ENCODE data around the gene DBF4B. TPM values are rescaled to one million over a fixed set of nuclear protein-coding genes. Genes with fewer than 3 reads are reported as not detected.
A peak's percentile ranks its signal among the peaks of the same experiment; 100 is the strongest.
"Not testable (repeated sequence)": the region's sequence is repeated elsewhere in the genome, so short reads cannot be mapped to it uniquely, and the experiment has no call there.

The DBF4B gene, protein sequence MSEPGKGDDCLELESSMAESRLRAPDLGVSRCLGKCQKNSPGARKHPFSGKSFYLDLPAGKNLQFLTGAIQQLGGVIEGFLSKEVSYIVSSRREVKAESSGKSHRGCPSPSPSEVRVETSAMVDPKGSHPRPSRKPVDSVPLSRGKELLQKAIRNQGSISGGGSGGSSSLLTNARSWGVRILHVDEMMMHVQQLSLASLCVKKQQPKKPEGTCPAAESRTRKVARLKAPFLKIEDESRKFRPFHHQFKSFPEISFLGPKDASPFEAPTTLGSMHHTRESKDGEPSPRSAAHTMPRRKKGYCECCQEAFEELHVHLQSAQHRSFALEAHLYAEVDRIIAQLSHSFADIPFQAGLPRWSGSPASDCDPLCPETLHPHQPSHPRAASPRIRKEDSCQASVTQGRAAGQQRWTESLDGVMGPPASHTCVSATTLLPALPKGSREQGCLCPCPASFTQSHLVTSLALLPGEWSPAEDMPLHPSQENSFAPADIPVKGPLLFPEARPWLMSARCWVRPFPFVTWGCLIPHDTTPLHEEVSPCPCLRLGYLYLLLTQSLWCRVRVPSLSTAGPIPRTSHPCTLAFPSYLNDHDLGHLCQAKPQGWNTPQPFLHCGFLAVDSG
- 8.7 and 9.2 TPM in 2 replicates for total RNA-seq (2014; rRNA removed; shearing (Covaris generic))

- peak; percentile 86 for DNase-seq (ENCODE audit: low spot score)
Measured at GRCh38 chr17:44708401-44709263, at the start of gene DBF4B. TSS of gene DBF4B (plus strand) at chr17:44708665. CDS start at chr17:44708821, 156 bp downstream.

DNA sequence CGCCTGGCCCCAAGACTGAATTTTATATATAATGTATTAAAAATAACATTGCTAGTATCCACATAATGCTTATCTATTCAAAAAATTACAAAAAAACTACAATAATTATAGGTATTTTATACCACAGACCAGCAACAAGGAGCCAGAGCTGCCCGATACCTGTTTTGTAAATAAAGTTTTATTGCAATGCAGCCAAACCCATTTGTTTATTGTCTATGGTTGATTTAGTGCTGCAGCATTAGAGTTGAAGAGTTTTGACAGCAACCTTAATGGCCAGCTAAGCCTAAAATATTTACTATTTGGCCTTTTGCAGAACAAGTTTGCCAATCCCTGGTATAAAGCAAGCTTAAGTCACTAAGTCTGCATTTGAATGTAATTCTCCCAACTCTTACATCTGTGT is 46.6 kb upstream of the DBF4B start:
- DNase-seq (ENCODE audit: low spot score) = no peak

DNA sequence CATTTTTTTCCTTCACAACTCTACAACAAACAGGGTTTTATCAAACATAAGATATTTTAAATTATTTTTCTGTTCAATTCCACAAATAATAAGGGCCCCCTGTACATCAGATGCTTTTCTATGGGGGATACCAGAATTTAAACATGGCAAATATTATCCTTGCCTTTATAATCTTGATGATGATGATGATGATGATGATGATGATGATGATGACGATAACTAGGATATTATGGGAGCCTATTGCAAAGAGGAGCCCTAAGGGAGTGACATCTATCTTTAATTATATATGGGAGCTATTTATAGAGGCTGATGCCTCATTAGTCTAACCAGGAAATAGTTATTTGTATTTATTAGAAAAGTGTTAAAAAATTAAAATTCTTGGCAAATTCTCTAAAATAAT is 45.4 kb upstream of the DBF4B start:
- no peak for DNase-seq (ENCODE audit: low spot score)

DNA sequence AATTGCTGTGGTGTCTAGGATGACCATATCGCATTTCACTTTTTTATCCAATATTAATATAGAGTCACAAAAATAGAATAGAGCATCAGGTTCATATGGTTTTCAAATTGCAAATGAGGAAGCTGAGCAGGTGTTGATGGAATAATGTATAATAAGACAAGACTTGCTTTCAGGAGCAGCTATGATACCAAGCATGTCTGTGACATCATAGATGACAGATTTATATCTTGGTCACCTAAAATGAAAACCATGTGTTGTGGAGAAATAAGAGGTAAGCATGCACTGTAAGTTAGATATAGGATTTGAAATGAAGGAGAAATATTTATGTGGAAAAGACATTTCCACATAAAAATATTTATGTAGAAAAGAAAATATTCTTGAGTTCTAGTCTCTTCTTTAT is 43.6 kb upstream of the DBF4B start:
- no peak for DNase-seq (ENCODE audit: low spot score)

- DNase-seq (ENCODE audit: low spot score) = no peak
Measured at GRCh38 chr17:44666006-44666405, 42.5 kb upstream of the DBF4B start.

- DNase-seq (ENCODE audit: low spot score) = peak; percentile 30
Measured at GRCh38 chr17:44672479-44673093, 35.9 kb upstream of the DBF4B start.

DNA sequence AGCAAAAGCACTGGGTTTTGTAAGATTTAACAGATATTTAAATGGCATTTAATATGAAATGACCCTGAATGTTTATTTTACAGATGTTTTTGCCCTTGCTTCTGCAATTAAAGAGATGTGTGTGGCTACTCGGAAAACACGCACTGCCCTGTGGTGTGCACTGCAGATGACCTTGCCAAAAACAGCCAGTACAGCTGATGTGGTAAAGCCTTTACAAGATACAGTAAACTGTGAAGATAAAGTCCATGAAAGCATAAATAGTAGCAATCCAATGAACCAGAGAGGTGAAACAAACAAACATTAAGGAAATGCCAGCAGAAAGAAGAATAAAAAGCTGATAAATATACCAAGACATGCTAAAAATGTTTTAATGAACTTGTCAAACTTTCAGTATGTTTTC is 34.6 kb upstream of the DBF4B start:
- DNase-seq (ENCODE audit: low spot score) = peak; percentile 52

GRCh38 chr17:44677136-44677535 is 31.3 kb upstream of the DBF4B start:
- no peak for DNase-seq (ENCODE audit: low spot score)

DNA sequence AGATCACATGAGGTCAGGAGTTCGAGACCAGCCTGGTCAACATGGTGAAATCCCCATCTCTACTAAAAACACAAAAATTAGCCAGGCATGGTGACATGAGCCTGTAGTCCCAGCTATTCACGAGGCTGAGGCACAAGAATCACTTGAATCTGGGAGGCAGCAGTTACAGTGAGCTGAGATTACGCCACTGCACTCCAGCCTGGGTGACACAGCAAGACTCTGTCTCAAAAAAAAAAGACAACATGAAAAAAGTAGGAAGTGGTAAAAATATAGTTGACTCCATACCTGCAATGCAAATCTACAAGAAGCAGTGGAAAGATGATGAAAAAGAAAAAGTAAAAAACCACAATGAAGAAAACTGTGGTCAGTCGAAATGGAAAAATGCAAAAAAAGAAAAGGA is 25.2 kb upstream of the DBF4B start:
- not testable (repeated sequence) for DNase-seq (ENCODE audit: low spot score)

GRCh38 chr17:44687756-44688155 is 20.7 kb upstream of the DBF4B start:
- DNase-seq (ENCODE audit: low spot score) = no peak

- DNase-seq (ENCODE audit: low spot score) = no peak
Measured at GRCh38 chr17:44688200-44688599, 20.3 kb upstream of the DBF4B start.

GRCh38 chr17:44688675-44689476 is 19.6 kb upstream of the DBF4B start:
- DNase-seq (ENCODE audit: low spot score) = no peak

DNA sequence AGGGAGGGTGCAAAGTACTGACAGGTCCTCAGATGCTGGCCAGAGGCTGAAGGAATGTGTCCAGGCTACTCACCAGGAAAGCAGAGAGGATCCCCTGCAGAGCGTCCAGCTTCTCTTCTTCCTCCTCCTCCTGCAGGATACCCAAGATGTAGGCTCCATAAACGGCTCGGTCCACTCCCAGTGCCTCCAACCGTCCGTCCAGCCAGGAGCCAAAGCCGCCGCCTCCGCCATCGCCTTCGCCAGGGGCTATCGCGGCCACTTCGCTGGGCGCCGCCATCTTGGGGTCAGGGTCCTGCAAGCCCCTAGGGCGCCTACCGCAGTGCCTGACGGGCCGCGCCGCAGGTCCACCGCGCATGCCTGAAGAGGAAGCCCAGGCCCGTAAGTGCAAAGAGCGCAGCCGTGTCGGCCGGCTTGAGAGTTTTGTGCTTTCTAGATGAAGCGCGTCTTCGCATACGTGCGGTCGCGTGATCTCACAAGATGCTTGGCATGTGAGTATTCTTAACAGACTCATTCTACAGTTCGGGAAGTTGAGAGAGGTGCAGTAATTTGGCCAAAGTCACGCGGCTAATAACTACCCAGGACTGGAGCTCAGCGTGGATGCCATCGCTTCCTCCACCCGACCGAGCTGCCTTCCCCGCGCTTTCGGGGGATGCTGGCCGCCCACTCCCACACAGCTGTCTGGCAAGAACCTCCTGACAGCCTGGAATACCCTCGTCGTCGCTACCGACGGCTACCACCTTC is 18.8 kb upstream of the DBF4B start, which contains the start of gene CCDC43:
TSS of gene CCDC43 (minus strand) at position 300 of the 741 bp plus-strand sequence. CDS start at position 277, 23 bp downstream.
- peak; percentile 91 for DNase-seq (ENCODE audit: low spot score)

DNA sequence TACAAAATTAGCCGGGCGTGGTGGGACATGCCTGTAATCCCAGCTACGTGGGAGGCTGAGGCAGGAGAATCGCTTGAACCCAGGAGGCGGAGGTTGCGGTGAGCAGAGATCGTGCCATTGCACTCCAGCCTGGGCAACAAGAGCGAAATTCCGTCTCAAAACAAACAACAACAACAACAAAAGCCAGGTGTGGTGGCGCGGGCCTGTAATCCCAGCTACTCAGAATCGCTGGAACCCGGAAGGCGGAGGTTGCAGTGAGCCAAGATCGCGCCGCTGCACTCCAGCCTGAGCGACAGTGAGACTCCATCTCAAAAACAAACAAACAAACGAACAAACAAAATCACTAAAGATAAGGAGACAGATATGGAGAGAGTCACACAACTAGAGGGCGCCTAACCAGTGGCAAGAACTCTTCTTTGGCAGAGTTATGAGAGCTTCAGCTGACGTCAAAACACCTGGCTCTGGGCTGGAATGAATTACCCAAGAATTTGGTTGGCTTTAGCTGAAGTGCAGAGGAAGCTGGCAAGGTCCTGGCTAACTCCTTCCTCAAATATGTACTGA is 17.6 kb upstream of the DBF4B start:
- DNase-seq (ENCODE audit: low spot score) = peak; percentile 62

- DNase-seq (ENCODE audit: low spot score) = no peak
Measured at GRCh38 chr17:44693609-44694008, 14.9 kb upstream of the DBF4B start.

DNA sequence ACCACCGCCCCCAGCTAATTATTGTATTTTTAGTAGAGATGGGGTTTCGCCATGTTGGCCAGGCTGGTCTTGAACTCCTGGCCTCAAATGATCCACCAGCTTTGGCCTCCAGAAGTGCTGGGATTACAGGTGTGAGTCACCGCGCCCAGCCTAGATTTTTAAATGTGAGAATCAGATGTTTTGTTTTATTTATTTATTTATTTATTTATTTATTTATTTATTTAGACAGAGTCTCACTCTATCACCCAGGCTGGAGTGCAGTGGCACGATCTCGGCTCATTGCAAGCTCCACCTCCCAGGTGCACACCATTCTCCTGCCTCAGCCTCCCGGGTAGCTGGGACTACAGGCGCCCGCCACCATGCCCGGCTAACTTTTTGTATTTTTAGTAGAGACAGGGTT is 8.2 kb upstream of the DBF4B start:
- not testable (repeated sequence) for DNase-seq (ENCODE audit: low spot score)

DNA sequence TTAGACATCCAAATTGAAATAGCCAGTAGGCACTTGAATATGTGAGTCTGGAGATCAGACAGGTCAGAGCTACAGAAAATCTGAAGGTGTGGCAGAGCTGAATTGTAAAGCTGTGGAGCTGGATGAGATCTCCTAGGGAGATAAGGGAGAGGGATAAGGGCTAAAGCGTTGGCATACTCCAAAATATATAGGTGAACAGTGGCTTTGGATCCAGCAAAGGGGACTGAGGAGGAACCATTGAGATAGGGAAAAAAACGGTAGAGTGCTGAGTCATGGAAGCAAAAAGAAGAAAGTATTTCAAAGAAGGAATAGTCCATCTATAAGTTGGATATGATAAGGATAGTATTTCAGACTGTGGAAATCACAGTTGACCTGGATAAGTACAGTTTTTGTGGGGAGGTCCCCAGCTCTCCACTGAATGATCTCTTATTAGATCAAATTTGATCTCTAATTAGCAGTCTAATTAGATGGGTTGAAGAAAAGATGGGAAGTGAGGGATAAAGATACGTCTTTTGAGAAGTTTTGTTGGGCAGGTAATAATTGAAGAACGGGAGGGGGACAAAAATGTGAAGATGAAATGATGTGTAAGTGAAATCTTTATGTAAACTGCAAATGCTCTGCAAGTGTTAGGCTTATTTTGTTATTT is 587 bp upstream of the DBF4B start:
- no peak for DNase-seq (ENCODE audit: low spot score)

- DNase-seq (ENCODE audit: low spot score) = no peak
Measured at GRCh38 chr17:44719444-44719843, 11.0 kb downstream of the DBF4B start.

DNA sequence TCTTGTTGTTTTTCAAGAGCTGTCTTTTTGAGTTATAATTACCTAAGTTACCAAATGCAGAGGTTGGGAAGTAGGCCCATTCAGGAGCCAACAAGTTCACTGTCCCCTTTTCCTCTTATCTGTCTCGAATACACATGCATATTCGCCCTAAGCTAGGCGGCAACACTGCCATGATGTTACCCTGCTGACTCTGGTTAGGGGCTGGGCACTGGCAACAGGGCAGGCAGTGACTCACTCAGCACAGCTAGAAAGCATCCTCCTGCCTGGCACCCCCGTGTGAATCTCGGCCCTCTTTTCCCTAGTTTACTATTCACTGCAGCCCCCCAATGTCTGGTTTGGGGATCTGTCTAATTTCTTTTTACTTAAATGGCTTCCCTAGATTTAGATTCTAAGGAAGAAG is 13.8 kb downstream of the DBF4B start:
- DNase-seq (ENCODE audit: low spot score) = no peak

All from H4 (cell line).